8988T (cell line): ENCODE results near the gene DNAJC5.
"Not testable (repeated sequence)": the region's sequence is repeated elsewhere in the genome, so short reads cannot be mapped to it uniquely, and the experiment has no call there.

Source experiments
- DNase-seq: peaks from one replicate; pipeline ENCODE4 v3.0.0; 2011

DNAJC5 gene

GRCh38 chr20:63957004-63957689, 62.2 kb downstream of the DNAJC5 start:
- DNase-seq, result peak; percentile 99

DNA sequence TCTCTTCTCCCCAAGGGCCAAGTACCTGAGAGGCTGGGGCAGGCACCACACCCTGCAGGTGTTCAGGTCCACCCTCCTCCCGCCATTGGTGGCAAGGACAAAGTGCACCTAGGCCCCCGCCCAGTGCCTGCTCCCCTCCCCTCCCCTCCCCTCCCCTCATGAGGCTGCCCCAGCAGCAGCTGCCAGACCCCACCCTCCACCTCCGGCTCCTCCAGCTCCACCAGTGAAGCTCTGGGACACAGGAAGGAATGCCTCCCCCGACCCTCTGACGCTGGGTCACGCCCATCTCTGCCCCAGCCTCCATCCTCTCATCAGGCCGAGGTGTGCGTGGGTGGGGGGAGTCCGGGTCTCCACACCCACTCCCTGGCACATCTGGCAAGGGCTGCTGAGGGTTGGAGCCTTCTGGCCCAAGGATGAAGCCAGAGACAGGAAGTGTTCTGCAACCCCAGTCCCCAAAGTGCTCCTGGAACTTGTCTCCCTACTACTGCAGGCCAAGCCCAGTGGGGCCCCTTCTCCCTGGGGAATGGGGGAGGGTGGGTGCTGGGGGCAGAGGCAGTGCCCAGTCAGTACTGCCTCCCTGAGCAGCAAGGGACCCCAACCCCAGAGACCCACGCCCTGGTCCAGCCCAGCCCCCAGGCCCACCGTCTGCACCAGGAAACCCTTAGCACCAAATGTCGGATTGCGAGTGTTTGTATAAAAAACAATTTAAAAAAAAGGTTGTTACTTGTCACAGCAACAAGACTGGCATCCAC, 62.9 kb downstream of the DNAJC5 start:
- no peak for DNase-seq

GRCh38 chr20:63958471-63958870, 63.5 kb downstream of the DNAJC5 start:
- no peak for DNase-seq

DNA sequence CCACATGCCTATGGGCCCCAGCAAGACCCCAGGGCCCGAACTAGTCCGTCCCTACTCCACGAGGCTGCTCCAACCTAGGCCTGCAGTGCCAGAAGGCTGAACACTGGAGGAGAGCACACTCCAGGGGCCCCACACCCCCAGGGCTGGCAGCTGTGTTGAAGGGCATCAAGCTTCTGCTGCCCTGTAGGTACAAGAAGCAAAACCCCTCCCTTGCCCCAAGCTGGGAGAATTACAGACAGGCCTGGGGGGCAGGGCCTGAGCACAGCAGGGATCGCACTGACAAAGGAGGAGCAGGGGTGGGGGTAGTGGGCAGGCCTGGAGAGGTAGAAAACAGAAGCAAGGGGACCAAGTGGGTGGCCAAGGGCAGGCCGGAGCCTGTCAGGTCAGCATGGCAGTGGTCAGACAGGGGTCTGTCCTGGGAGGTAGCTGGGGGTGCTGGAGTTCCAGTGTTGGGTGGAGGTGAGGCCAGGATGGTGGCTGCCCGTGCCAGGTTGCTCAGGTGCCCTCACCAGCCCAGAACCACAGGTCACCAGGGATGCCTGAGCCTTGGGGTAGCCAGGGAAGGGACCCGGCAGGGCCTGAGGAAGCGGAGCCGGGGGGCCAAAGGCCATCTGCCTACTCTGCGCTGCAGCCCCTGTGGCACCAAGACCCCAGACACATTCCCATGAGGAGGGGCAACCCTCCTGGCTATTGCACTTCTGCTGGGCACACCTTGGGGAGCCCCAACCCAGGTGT, 64.2 kb downstream of the DNAJC5 start:
- no peak for DNase-seq

DNA sequence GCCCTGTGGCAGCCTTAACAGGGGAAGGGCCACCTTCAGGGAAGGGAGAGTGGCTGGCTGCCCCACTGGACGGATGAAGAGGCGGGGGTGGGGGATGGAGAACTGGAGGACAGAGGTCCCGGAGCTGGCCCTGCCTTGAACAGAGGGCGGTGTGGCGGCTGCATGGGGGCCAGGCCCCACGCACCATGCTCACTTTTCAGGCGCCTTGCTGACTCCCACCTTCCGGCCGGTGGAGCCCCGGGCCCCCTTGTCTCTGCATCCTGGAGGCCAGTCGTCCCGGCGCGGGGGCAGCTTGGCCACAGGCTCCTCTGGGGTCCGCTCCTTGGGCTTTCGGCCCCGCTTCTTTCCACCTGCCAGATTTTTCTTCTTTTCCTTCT, 64.8 kb downstream of the DNAJC5 start:
- no peak for DNase-seq

- DNase-seq, result not testable (repeated sequence)
Measured at GRCh38 chr20:63960654-63961621, 66.0 kb downstream of the DNAJC5 start.

DNA sequence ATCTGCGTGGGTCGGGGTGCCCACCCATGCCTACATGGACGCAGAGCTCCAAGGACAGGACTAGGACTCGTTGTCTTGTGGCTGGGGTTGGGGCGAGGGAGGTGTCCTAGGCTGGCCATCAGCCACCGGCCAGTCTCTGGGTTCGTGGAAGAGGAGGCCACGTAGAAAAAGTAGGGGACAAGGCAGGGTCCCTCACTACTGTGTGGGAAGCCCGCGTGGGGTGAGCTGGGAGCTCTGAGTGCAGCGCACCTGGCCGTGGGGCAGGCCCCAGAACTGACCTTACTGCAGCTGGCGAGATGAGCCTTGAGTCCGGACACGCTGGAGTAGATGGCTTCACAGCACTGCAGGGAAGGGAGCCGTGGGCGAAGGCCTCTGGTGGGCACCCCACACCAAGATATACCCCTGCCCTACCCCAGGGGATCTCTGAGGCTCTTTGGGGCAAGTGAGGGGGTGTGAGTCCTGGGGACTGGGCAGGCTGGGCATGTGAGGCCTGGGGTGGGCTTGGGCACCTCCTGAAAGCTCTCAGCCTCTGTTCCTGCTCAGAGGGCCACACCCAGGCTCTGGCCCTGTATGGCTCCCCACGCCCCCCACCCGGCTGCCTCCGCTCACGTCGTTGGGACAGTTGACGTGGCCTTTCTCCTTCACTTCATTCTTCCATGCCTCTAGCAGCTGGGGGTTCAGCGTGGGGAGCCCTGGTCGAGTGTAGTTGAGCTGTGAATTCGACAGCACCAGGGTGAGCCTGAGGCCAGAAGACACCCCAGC, 66.9 kb downstream of the DNAJC5 start:
- DNase-seq, result no peak

- no peak for DNase-seq
Measured at GRCh38 chr20:63962426-63963347, 67.8 kb downstream of the DNAJC5 start.

- DNase-seq, result no peak
Measured at GRCh38 chr20:63963348-63963741, 68.4 kb downstream of the DNAJC5 start.

- DNase-seq, result no peak
Measured at GRCh38 chr20:63963784-63964301, 68.9 kb downstream of the DNAJC5 start.

DNA sequence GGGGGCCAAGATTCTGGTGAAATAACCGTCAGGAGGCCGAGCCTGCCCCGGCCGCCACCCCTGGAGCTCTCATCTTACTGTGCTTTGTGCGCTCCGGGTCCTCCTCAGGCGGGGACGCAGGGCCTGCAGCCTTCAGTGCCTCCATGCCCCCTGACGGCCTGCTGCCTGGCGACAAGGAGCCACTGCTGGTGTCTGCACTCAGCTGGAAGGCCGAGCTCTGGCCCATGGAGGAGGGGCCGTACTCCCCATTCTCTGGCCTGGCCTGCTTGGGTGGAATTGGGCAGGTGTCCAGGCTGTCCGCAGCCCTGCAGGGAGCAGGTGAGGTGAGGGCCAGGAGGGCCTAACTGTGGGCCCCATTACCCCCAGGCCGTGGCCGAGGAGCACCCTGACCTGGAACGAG, 69.5 kb downstream of the DNAJC5 start:
- DNase-seq, result no peak

DNA sequence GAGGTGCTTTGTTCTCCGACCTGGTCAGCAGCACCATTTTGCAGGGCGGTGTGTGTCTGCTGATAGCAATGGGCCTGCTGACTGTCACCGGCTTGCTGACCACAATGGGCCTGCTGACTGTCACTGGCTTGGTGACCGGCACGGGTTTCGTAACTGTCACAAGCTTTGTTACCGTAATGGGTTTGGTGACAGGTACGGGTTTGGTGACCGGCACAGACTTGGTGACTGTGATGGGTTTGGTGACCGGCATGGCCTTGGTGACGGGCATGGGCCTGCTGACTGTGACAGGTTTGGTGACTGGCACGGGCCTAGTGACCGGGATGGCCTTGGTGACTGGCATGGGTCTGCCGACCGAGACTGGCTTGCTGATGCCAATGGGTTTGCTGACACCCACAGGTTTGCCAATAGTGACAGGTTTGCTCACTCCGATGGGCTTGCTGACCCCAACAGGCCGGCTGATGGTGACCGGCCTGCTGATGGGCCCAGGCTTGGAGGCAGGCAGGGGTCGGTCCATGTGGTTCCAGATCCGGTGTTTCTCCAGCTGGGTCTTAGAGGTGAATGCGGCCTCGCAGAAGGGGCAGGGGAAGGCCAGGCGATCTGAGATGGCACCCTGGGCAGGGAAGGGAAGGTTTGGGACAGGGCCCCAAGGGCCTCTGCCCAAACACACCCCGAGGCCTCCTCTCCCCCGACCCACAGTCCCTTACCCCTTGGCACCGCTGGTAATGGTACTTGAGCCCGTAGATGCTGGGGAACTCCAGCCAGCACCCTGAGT, 71.4 kb downstream of the DNAJC5 start:
- DNase-seq, result no peak

DNA sequence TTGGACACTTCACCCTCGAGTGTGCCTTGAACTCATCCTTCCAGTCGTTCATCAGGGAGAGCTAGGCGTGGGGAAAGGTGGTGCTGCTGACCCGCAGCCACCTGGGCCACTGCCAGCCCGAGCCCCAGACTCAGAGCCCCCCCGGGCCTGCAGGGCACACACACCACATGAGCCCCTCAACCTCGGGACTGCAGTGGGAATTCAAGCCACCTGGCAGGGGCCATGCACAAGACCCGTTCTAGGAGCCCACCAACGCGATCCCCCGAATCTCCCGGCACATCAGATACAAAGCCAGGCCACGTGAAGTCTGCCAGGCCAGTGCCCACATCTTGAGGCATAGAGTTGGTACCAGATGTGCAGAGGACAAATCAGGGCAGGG, 72.0 kb downstream of the DNAJC5 start:
- DNase-seq, result no peak

DNA sequence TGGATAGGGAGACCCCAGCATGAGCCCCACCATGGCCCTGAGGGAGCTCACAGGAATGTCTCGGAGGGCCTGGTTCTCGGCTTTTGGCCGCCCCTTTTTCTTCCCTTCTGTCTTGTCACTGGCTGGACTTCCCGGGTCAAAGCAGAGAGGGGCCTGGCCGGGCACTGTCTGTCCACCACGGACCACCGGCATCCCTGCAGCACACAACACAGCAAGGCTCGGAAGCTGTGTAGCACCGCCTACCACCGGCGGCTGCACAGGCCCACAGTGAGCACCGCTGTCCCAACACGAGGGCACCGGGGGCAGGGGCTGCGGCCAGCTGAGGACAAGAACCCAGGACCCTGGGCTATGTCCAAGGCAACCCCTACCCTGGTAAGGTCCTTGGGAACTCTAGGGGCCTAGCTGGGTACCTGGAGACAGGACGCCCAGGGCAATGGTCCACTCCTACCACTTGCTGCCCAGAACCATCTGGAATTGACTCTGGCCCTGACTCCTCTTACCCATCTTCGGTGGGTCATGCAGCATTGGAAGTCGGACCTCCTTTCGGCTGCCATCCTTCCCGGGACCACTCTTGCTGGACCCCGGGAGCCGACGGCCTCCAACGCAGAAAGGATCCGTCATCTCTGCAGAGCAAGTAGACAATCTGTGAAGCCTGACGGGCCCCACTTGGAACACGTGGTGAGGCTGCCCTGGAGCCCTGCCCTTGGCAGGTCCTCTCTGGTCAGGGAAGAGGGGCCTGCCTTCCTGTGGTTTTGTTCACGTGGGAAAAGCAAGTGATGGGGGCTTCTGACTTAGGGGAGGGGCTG, 72.6 kb downstream of the DNAJC5 start:
- no peak for DNase-seq

GRCh38 chr20:63968136-63968927, 73.4 kb downstream of the DNAJC5 start:
- DNase-seq, result peak; percentile 43

DNA sequence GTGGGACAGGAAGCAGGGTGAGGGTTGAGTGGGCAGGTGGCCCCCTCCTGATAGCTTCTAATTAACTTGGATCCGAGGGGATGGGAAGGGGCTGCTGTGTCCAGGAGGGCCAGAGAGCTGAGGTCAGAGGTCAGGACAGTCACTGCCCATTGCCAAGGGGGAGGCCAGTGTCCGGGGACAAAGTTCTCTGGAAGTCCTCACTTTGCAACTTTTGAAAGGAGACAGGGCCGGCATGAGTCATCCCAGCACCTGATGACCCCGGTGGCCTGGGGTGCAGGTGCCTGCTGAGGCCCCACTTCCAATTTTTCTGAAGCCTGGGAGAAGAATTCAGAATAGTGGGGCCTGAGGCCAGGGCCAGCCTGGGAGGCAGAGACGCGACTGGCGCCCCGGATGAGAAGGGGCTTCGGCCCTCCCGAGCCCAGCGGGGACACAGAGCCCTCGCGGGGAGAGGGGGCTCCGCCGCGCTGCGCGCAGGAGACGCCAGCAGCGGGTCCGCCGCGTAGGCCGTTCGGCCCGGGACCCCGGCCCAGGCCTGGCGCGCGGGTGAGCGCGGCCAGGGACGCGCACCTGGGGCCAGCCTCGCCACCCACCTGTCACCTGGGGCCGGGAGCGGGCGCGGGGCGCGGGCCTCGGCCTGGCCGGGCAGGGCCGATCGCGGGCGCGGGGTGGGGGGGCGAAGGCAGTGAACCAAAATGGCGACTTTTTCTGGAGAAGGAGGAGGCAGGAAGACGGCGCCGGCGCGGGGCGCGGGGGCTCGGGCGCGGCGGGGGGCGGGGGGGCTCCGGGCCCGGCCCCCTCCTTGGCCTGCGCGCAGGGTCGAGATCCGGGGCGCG, 74.2 kb downstream of the DNAJC5 start:
- peak; percentile 71 for DNase-seq
